ENCODE data around the gene RASGRF1.

DNA sequence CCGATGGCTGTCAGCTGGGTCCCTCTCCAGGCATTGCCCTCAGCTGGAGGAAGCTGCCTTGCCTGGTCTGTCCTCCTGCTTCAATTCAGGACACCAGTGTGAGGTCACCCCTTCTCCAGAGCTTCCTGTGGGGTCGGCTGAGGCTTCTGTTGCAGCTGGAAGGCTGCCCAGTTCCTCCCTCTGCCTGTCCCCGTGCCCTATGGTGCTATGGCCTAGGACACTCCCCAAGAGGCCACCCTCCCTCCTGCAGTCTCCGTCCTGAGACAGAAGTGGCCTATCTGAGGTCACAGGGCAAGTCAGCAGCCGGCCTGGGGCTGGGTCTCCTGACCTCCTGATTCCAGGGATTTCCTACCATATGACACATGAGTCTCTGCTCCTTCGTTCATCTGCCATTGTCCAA lies 57.9 kb downstream of the RASGRF1 start:
- TF ChIP-seq POLR2A (IDR thresholded peaks at IDR 0.05; ENCODE audit: low read length), result no peak
- no peak for TF ChIP-seq GATA1 (IDR thresholded peaks at IDR 0.05; ENCODE audit: low read depth, low read length)

All from erythroblast (primary cell).